Iris pigment epithelial cell (primary cell): ENCODE measurements around the gene OR6B1.
"Not testable (repeated sequence)": the region's sequence is repeated elsewhere in the genome, so short reads cannot be mapped to it uniquely, and the experiment has no call there.

ENCODE experiments used
- DNase-seq: peaks from one replicate; pipeline ENCODE4 v3.0.0-alpha.2; 2011; ENCODE audit warnings: low read depth

Gene OR6B1

DNA sequence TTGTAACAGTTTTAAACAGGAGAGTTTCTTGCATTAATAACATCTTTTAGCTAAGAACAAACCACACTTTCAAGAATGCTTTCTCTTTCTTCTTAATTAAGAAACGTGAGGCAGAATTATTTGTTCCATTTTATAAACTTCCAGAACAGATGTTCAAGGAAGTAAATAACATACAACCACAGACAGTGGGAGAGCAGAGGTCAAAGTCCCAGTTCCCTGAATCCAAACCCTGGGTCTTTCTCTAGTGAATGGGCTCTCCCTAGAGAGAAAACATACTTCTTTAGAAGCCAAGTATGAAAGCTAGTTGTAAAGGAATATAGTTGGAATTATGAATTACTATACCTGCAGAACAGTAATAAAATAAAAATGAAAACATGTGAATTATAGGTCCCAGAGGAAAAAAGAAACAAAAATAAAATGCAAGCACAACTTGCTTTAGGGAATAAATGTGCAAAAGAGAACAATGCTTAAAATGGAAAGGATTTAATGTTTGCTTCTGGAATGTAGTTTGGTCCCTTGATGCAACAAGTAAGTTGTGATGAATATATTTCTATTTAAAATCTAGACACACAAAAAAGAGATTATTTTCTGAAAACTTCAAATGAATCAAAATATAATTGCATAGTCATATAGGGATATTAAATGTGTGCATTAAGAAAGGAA is 6.0 kb downstream of the OR6B1 start:
- DNase-seq, result no peak

- no peak for DNase-seq
Measured at GRCh38 chr7:144006692-144007042, 6.5 kb downstream of the OR6B1 start.

DNA sequence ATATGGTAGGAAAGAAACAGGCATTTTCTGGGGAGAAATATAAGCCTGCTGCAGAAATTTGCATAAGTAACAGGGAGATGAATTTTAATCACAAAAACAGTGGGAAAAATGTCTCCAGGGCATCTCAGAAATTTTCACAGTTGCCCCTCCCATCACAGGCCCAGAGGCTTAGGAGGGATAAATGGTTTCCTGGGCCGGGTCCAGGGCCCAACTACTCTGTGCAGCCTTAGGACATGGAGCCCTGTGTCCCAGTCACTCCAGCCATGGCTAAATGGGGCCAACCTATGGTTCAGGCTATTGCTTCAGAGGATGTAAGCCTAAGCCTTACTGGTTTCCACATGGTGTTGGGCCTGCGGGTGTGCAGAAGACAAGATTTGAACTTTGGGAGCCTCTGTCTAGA is 9.2 kb downstream of the OR6B1 start:
- no peak for DNase-seq

- not testable (repeated sequence) for DNase-seq
Measured at GRCh38 chr7:144010061-144010460, 9.9 kb downstream of the OR6B1 start.

GRCh38 chr7:144010821-144011220 is 10.7 kb downstream of the OR6B1 start:
- not testable (repeated sequence) for DNase-seq

GRCh38 chr7:144011458-144012230 is 11.5 kb downstream of the OR6B1 start:
- no peak for DNase-seq

- DNase-seq, result peak; percentile 50
Measured at GRCh38 chr7:144018065-144018464, 17.9 kb downstream of the OR6B1 start.

GRCh38 chr7:144019457-144019856 is 19.3 kb downstream of the OR6B1 start:
- peak; percentile 98 for DNase-seq

- DNase-seq, result no peak
Measured at GRCh38 chr7:144020340-144020739, 20.2 kb downstream of the OR6B1 start.

GRCh38 chr7:144022169-144022568 is 22.0 kb downstream of the OR6B1 start:
- DNase-seq, result no peak

DNA sequence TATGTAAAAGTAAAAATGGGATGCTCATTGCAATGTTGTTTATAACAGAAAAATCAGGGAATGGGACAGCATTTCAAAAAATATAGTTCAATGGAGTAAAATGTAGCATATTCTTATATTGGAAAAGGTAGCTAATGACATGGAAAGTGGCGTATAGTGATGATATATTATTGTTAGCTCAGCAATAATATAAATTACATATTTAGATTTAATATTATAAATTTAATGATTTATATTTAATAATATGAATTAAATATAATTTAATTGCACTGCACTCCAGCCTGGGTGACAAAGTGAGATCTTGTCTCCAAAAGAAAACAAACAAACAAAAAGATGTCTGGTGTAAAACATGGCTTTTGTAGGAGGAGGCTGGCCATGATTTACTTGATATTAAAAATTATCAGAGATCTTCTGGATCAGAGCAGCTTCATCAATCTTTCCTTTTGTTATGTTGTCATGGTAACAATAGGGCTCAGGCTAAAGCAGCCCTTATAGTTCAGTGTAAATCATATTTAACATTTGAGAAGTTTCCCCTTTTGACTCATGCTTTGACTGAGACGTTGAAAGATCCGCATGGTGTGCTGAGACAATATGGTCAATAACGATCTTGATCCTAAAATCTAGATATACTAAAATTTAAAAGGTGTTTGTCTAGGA is 23.2 kb downstream of the OR6B1 start:
- DNase-seq, result no peak

GRCh38 chr7:144024213-144024612 is 24.1 kb downstream of the OR6B1 start:
- no peak for DNase-seq

DNA sequence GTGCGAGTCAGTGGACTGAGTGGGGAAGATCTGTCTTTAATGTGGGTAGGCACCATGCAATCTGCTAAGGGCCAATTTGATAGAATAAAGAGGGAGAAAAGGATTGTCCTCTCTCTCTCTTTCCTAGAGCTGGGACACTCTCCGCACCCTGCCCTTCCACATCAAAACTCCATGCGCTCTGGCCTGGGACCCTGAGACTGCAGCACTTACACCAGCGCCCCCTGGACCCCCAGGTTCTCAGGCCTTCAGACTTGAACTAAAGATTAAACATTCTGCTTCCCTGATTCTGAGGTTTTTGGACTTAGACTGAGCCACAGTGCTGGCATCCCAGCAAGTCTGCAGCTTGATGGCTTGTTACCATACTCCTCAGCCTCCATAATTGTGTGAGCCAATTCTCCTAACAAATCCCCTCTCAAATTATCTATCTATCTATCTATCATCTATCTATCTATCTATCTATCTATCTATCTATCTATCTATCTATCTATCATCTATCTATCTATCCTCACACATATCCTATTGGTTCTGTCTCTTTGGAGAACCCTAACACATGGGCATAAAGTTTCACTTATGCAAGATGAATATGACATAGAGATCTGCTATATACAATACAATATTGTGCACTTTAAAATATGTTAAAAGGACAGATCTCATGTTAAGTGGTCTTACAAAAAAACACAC is 26.2 kb downstream of the OR6B1 start:
- no peak for DNase-seq

GRCh38 chr7:144027070-144027469 is 26.9 kb downstream of the OR6B1 start:
- DNase-seq, result peak; percentile 55

DNA sequence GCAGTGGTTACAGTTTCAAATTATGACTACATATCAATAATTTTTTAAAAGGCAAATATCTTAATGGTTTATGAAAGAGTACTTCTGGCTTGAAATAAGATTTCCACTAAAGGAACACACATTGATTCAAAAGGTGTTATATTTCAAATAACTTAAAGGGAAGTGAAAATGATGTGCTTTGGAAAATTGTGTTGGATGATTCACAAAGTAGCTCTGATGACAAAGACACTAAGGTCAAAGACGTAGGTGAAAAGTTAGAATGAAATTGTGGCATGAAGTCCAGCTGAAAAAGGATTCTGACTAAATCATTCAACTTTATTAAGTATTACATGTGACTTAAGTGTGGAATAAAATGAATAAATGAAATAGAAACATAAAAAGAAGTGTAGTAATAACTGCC is 27.9 kb downstream of the OR6B1 start:
- peak; percentile 59 for DNase-seq

DNA sequence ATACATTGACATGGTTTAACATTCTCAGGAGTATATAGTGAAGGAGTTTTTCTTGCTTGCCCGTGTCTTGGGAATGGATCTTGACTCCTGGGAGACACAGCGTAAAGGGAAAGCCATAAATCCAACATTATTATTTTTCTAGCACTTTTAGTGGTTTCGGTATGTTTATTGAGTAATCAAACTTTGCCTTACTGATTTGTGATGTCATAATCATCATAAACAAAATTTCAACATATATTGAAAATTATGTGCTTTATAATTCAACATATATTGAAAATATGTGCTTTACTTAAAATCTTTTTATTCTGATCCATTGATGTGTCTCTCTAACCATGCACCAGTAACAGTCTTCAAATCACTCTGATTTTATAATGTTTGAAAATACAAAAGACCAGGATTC is 28.4 kb downstream of the OR6B1 start:
- no peak for DNase-seq

- DNase-seq, result no peak
Measured at GRCh38 chr7:144032516-144032915, 32.4 kb downstream of the OR6B1 start.

- no peak for DNase-seq
Measured at GRCh38 chr7:144032985-144033709, 33.0 kb downstream of the OR6B1 start.

DNA sequence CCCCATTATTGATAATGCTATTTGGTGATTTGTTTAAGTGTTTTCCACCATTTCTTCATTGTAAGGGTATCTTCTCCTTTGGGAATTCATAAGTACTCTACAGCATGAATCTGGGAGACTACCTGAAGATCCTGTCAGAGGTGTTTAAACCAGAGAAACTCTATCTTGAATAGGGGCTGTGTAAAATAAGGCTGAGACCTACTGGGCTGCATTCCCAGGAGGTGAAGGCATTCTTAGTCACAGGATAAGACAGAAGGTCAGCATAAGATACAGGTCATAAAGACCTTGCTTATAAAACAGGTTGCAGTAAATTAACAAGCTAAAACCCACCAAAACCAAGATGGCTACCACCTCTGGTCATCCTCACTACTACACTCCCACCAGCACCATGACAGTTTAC is 35.3 kb downstream of the OR6B1 start:
- no peak for DNase-seq

DNA sequence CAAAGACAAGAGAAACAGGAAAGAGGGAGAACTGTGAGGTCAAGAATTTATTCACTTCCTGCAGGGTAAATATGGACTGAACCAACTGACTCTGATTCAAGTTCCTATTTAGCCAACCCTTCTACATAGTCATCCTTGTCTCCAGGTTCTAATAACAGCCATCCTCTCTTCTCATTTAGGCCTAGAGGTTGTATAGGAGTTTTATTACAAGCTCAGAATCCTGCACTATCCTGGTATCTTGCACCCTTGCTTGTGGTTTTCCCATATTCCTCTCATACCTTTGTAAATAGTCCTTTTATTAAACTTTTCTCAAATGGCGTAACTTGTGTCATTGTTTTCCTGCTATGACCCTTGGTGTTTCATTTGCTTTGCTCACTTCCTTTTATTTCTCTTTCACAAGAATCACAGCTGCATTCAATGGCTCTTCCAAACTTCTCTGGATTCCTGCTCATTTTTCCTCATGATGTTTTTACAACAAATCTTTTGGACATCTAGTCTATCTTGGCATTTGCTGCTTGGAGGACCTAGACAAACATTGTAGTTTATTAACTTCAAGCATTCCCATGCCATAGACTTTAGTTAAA is 36.3 kb downstream of the OR6B1 start:
- no peak for DNase-seq

GRCh38 chr7:144037414-144038035 is 37.4 kb downstream of the OR6B1 start:
- no peak for DNase-seq
